Measurements from ENCODE around the gene ARSK.

Gene ARSK

DNA sequence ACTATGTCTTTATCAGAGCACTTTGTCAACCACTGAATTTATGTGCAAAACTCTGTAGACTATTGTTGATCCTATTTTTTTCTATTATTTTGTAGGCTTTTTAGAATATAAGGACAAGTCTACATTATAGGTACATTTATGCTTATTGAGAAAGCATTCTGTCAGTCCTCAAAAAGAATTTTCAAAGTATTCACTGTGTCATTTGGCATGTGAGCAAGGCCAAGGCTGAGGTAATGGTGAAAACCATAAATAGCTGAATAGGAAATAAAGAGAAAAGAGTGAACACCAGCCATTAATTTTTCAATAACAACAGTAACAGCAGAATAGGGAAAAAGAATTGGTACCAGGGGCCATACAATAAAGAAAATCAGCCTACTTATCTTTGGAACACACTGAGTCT is 21.1 kb upstream of the ARSK start:
- TF ChIP-seq GATA3 (IDR thresholded peaks at IDR 0.05; ENCODE audit: low read depth, low read length) (no peak), GATA2 (IDR thresholded peaks at IDR 0.05; ENCODE audit: low read depth, low read length) (no peak)

DNA sequence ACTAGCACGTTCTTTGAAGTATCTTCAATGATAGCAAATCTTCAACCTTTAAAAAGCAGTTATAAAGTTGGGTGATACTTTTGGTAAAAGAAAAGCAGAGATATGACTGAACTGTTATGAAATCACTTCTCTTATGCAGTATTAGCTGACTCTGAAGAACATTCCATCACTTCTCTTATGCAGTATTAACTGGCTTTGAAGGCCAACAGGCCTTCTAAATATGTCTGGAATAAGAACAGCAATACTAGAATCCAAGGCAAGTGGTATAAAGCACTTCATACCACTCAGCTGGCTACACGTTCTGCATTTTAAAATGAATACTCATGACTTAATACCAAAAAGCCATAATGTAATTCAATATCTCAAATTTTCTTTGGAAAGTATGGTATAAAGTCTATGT is 17.4 kb upstream of the ARSK start:
- TF ChIP-seq GATA3 (IDR thresholded peaks at IDR 0.05; ENCODE audit: low read depth, low read length), result no peak
- no peak for TF ChIP-seq GATA2 (IDR thresholded peaks at IDR 0.05; ENCODE audit: low read depth, low read length)

DNA sequence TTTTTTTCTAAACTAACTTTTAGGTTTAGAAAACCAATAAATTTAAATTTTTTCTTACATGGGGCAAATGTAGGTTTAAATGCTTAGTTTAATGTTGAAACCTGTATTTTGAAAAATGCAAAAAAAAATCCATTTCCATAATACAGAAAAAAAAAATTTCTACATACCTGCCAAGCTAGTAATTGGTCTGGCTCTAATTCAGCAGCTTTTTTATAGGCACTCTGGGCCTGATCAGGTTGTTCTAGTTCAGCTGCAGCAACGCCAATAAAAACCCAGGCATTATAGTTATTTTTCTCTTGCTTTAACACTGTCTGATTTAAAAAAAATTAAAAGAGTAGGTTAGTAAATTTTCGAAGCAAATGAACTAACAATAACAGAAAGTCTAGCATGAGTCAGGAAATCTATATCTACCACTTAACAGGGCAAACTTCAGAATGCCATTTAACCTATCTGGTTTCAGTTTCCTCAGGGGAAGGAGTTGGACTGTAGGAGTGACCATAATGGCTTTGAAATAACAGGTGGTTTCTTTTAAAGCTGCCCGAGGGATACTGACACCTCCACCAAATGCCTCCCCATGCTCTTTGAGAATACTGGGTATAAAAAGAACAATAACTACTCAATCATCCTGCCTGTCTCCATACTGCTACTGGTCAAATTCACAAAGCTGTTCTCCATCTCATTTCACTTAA is 11.7 kb upstream of the ARSK start:
- TF ChIP-seq GATA2 (IDR thresholded peaks at IDR 0.05; ENCODE audit: low read depth, low read length) (no peak), GATA3 (IDR thresholded peaks at IDR 0.05; ENCODE audit: low read depth, low read length) (no peak)

DNA sequence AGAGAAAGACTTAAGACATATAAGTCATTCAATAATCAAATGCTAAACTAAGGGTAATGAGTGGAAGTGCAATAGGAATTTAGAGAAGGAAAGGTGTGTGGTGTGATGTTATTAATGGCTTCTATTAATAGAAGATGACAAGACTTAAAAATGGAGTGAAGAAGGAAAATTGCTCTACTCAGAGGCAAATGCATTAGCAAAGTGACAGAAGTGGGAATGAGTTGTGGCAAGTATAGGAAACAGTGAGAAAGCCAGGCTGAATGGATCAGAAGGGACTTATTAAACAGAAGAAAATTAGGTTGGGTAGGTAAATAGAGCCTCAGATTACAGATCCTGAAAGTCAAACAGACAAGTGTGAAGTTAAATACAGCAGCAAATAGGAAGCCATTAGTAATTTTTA is 5.9 kb upstream of the ARSK start:
- no peak for TF ChIP-seq GATA2 (IDR thresholded peaks at IDR 0.05; ENCODE audit: low read depth, low read length)
- TF ChIP-seq GATA3 (IDR thresholded peaks at IDR 0.05; ENCODE audit: low read depth, low read length), result no peak

DNA sequence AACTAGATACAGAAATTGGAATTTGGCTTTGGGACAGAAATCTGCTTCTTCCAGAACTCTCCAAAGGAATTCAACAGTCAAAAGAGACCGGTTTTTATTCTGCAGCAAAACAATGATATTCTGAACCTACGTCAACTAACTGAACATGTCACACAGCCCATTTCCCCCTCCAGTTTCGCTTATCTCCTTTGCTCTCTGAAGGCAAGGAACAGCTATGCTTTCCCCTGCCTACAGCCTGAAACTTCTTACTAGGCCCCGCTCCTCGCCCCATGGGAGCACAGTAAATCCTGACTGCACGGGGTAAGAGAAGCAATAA is 612 bp upstream of the ARSK start:
- no peak for TF ChIP-seq GATA2 (IDR thresholded peaks at IDR 0.05; ENCODE audit: low read depth, low read length)
- no peak for TF ChIP-seq GATA3 (IDR thresholded peaks at IDR 0.05; ENCODE audit: low read depth, low read length)

DNA sequence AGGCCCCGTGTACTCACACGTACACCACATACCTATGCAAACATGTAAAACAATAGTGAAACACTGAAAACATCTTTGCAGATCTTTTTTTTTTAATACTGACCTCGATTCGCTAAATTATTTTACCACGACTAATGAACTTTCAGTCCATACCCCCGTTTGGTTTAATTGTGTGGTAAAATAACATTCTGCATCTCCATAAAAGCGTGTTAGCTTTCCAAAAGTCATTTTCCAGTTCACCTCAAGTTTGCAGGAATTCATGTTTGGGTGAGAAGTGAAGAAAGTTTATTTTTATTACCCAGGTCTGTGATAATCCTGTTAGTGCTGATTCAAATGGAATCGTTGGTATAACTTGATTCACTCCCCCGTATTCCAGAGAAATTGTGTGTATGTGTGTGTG is 652 bp downstream of the ARSK start:
- no peak for TF ChIP-seq GATA3 (IDR thresholded peaks at IDR 0.05; ENCODE audit: low read depth, low read length)
- TF ChIP-seq GATA2 (IDR thresholded peaks at IDR 0.05; ENCODE audit: low read depth, low read length), result no peak

DNA sequence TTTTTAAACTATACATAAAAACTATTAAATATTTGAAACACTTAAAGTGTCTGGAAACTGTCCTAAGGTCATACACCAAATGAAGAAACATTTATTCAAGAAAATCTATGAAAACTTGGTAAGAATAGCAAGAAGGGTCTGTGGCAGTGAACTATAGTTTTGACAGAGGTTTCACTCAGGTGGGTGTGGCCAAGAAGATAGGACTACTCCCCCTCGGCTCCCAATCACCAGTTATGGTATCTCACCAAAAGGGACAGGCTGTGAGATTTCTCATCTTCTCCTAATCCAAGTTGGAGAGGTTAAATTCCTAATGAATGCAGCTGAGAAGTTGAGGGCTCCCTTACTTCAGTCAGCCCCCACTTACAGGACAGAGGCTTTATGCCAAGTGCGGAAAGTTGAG is 2.9 kb downstream of the ARSK start:
- no peak for TF ChIP-seq GATA2 (IDR thresholded peaks at IDR 0.05; ENCODE audit: low read depth, low read length)
- TF ChIP-seq GATA3 (IDR thresholded peaks at IDR 0.05; ENCODE audit: low read depth, low read length), result no peak

DNA sequence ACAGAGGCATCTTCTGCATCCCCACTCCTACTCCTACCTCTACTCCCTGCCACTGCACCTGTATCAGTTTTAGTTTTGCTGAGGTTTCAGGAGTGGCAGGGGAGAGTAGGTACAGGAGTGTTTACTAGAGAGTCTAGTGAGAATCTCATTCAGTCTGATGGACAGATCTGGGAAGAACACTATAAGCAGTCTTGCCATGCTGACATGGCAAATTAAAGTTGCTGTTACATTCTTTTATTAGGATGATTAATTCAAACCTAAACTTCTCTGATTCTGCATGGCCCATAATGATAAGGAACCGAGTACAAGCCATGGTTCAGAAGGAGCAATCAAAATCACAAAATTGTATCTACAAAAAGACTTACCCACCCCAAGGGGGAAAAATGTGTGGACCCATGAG is 7.4 kb downstream of the ARSK start:
- no peak for TF ChIP-seq GATA3 (IDR thresholded peaks at IDR 0.05; ENCODE audit: low read depth, low read length)
- TF ChIP-seq GATA2 (IDR thresholded peaks at IDR 0.05; ENCODE audit: low read depth, low read length), result no peak

DNA sequence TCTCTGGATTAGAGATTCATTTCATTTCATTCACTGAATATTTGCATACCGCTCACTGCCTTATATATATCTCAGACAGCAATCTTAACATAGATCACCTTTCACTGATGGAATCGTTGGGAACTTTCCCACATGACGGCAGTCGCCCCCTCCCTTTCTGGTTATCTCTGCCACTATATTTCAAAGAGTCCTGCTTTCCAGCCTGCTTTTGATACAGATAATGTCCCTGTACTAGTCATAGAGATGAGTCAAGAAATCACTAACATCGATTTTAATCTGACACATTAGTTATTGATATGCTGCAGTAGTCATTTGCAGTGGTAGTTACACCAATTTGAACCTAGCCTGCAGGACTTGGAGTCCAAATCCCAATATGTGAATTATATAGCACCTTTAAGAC is 8.5 kb downstream of the ARSK start:
- no peak for TF ChIP-seq GATA2 (IDR thresholded peaks at IDR 0.05; ENCODE audit: low read depth, low read length)

DNA sequence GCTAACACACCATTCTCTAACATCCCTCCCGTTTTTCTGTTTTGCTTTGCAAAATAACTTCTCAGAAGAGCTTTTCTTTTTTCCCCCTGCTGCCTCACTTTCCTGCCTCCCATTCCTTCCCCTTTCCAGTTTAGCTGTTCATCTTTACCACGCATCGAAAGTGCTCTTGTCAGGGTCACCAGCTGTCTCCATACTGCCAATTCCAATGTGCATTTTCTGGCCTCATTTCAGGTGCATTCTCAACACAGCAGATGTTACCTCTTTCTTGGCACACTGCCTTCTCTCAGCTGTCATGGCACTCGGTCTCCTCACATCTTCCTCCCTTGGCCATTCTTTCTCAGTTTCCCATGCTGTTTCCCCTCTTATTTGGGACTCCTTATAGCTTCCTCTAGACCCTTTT is 9.5 kb downstream of the ARSK start:
- TF ChIP-seq GATA2 (IDR thresholded peaks at IDR 0.05; ENCODE audit: low read depth, low read length), result no peak
- no peak for TF ChIP-seq GATA3 (IDR thresholded peaks at IDR 0.05; ENCODE audit: low read depth, low read length)

DNA sequence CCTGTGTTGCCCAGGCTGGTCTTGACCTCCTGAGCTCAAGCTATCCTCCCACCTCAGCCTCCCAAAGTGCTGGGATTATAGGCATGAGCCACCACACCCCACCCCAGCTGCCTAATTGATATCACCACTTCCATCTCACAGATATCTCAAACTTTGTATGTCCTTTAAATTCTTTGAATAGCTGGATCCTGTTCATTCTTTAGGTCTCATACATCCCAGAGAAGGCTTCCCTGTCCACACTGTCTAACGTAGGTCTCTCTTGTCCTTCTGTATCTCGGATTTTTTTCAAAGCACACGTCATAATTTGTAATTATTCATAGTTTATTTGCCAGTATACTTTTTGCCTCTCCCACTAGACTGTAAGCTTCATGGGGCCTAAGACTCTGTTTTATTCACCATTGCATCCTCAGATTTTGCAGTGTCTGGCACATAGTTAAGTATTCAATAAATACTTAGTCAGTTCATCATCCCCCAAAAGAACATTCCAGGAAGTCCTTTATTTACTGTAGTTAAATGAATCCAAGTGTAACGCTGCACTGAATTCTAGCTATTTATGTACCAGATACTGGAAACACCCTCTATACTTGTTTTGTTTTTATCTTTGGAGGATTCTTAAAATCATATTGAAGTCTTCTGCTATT is 10.5 kb downstream of the ARSK start:
- TF ChIP-seq GATA3 (IDR thresholded peaks at IDR 0.05; ENCODE audit: low read depth, low read length) (no peak), GATA2 (IDR thresholded peaks at IDR 0.05; ENCODE audit: low read depth, low read length) (no peak)

DNA sequence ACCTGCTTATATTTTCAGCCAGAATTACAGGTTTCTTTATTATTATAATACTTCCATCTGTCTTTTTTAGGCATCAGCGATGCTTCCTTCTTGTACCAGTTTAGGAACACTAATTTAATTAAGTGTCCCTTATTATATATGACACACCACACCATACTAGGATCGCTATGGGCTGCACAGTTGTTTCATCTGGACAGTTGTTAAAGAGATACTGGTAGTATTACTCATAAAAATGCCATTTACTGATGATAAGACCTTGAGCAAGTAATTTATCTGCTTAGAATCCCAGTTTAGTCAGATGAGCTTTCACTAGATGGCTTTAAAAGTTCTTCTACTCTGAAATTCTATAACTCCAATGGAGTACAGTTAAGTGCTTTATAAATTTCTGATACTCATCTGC is 17.1 kb downstream of the ARSK start:
- TF ChIP-seq GATA3 (IDR thresholded peaks at IDR 0.05; ENCODE audit: low read depth, low read length) (no peak), GATA2 (IDR thresholded peaks at IDR 0.05; ENCODE audit: low read depth, low read length) (no peak)

DNA sequence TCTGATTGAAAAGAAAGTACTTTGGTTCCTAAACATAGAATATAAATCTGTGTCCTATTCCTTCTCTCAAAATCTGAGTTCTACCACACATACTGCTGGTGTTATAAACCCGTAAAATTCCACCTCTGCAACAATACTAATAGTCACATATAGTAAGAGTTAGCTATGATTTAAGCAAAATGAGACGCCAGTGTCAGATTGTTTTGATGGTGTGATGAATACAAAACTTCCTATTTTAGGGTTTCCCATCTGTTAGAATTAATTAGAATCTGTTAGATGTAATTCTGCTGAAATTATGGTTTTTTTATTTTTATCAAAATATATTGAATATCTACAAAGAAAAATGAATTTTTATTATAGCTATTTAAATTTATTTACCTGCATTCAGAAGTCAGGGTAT is 26.7 kb downstream of the ARSK start:
- TF ChIP-seq GATA3 (IDR thresholded peaks at IDR 0.05; ENCODE audit: low read depth, low read length), result no peak
- no peak for TF ChIP-seq GATA2 (IDR thresholded peaks at IDR 0.05; ENCODE audit: low read depth, low read length)

DNA sequence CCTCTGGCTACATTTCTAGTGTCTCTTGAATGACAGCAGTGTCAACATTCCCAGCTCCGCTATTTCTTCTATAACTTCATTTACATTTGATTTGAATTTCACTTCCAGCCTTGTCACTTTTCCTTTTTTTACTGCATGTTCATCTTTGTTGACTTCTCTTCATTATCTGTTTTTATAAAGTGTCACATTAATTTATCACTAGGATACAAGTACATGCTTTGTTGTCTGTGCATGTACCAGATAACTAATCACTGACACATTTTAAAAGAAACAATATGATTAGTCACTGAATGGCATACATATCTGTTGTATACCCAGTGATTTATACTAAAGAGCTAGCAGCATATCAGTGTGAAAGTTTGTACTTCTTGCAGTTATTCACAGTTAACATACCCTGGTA is 29.1 kb downstream of the ARSK start:
- TF ChIP-seq GATA2 (IDR thresholded peaks at IDR 0.05; ENCODE audit: low read depth, low read length), result no peak
- no peak for TF ChIP-seq GATA3 (IDR thresholded peaks at IDR 0.05; ENCODE audit: low read depth, low read length)

DNA sequence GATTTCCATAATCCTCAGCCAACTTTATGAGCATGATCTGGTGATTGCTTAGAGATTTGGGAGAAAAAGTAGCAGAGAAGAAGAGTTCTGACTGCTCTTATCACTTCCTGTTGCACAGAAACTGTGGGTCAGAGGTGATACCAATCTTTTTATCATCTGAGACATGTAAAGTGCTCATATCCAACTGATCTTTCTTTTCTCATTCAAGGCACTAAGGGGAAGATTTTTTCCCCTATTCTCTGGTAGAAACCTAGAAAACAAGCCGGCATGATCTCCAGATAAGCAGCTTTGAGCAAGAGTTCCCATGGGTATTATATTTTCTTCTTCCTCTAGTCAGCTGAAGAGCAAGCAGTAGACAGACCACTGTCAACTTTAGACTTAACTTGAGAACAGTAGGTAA is 36.0 kb downstream of the ARSK start:
- TF ChIP-seq GATA3 (IDR thresholded peaks at IDR 0.05; ENCODE audit: low read depth, low read length), result no peak
- no peak for TF ChIP-seq GATA2 (IDR thresholded peaks at IDR 0.05; ENCODE audit: low read depth, low read length)

DNA sequence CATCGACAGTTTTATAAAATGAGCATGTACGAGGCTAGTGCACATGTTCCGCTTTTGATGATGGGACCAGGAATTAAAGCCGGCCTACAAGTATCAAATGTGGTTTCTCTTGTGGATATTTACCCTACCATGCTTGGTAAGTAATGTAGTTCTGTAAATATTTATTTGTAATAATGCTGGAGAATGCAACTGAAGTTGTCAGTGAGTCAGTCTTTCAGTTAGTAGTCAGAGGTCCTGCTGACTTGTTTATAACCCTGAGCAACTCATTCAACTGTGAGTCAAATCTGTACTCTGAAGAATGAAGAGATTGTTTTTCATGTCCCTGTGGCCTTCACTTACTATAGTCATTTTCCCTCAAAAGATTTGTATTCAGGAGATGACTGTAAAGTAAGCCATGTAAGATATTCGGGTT is 36.6 kb downstream of the ARSK start:
- TF ChIP-seq GATA2 (IDR thresholded peaks at IDR 0.05; ENCODE audit: low read depth, low read length) (no peak), GATA3 (IDR thresholded peaks at IDR 0.05; ENCODE audit: low read depth, low read length) (no peak)

Data from SH-SY5Y (cell line).